HCT116 (cell line): ENCODE data around the gene NPDC1. TPM values are rescaled to one million over a fixed set of nuclear protein-coding genes. Genes with fewer than 3 reads are reported as not detected.

Experiments
- ATAC-seq: fragments of 200-7000 bp; cut with Tn5 transposase; 2 replicates; pipeline ENCODE4 v1.9.1; 2020; ENCODE audit warnings: mild to moderate bottlenecking, moderate library complexity
- BruUV-seq: library from RNA; stranded (reverse); fragments of 400-500 nt; replicated peaks from 2 replicates; lab custom pipeline; 2021; lab: Mats Ljungman, UMichigan
- CTCF ChIA-PET: fragments of 300-600 bp; sonication (Branson Sonifier 250); formaldehyde crosslinking; loops from one replicate; lab custom pipeline; 2021; ENCODE audit warnings: antibody characterized with exemption; lab: Charles Lee
- POLR2A ChIA-PET: fragments of 300-600, 350-600 bp; sonication (Branson Sonifier 250); formaldehyde crosslinking; loops from one replicate; lab custom pipeline; 2021; ENCODE audit warnings: antibody characterized with exemption; lab: Charles Lee
- RAD21 ChIA-PET, 2 experiments: fragments of 300-600 bp; sonication (Branson Sonifier 250); formaldehyde crosslinking; loops; one replicate each; lab custom pipeline; 2023; ENCODE audit warnings: low total read pairs in 2 of 2; ENCODE audit not compliant: uncharacterized antibody in 2 of 2, unreplicated experiment in 2 of 2, low non-redundant PET in 1 of 2; lab: Charles Lee
- DNase-seq: peaks from one replicate; pipeline ENCODE4 v3.0.0-alpha.2; 2010; ENCODE audit warnings: low read depth, low spot score
- H2AFZ ChIP-seq: fragments of 200-600 bp; shearing (Covaris generic), sonication (generic); 2 replicates; pipeline ENCODE4 v1.6.1; 2017; ENCODE audit warnings: low read depth, mixed run types, mixed read lengths, antibody characterized with exemption, low read length; ENCODE audit not compliant: poor library complexity, severe bottlenecking
- H3K27ac ChIP-seq: 2 replicates; pipeline ENCODE4 v1.5.1; 2012; ENCODE audit warnings: low read depth, low read length
- H3K27me3 ChIP-seq: fragments of 200-600 bp; sonication (generic); 2 replicates; pipeline ENCODE4 v1.6.1; 2016; ENCODE audit warnings: mixed run types, low read length, mixed read lengths; ENCODE audit not compliant: insufficient read depth
- H3K36me3 ChIP-seq, 2 experiments: fragments of 200-500 bp in 1 of 2; fragments of 200-600 bp in 1 of 2; sonication (Bioruptor generic) in 1 of 2; sonication (generic) in 1 of 2; 2 replicates each; pipeline versions ENCODE4 v1.5.1 to v1.6.1; 2014 to 2016; ENCODE audit warnings: low read length in 2 of 2, inconsistent platforms in 1 of 2, mixed read lengths in 1 of 2, mixed run types in 1 of 2; ENCODE audit not compliant: insufficient read depth in 2 of 2, control insufficient read depth in 1 of 2
- H3K4me1 ChIP-seq, 2 experiments: fragments of 200-600 bp in 1 of 2; sonication (generic) in 1 of 2; 2 replicates each; pipeline versions ENCODE4 v1.5.1 to v1.6.1; 2012 to 2017; ENCODE audit warnings: low read length in 2 of 2, inconsistent platforms in 1 of 2, mild to moderate bottlenecking in 1 of 2, mixed read lengths in 1 of 2, mixed run types in 1 of 2, moderate library complexity in 1 of 2; ENCODE audit not compliant: insufficient read depth in 2 of 2, control insufficient read depth in 1 of 2
- H3K4me2 ChIP-seq: fragments of 200-600 bp; sonication (generic); 2 replicates; pipeline ENCODE4 v1.6.1; 2017; ENCODE audit warnings: mixed run types, low read length, mixed read lengths
- H3K4me3 ChIP-seq, 2 experiments: fragments of 200-600 bp in 1 of 2; sonication (generic) in 1 of 2; replicated peaks in 1 of 2; 2 replicates each; pipeline ENCODE4 v1.5.1; 2011 to 2016; ENCODE audit warnings: low read length in 2 of 2, control low read depth in 1 of 2, low read depth in 1 of 2, mild to moderate bottlenecking in 1 of 2, mixed read lengths in 1 of 2, mixed run types in 1 of 2
- H3K79me2 ChIP-seq: fragments of 200-600 bp; sonication (generic); 2 replicates; pipeline ENCODE4 v1.6.1; 2017; ENCODE audit warnings: mild to moderate bottlenecking, mixed run types, low read length, moderate library complexity, mixed read lengths; ENCODE audit not compliant: insufficient read depth
- H3K9ac ChIP-seq: fragments of 200-600 bp; sonication (generic); 2 replicates; pipeline ENCODE4 v1.6.1; 2016; ENCODE audit warnings: low read length, mixed read lengths
- H3K9me2 ChIP-seq: fragments of 200-600 bp; sonication (generic), shearing (Covaris generic); 2 replicates; pipeline ENCODE4 v1.6.1; 2017; ENCODE audit warnings: mixed run types, mild to moderate bottlenecking, moderate library complexity; ENCODE audit not compliant: insufficient read depth
- H3K9me3 ChIP-seq, 2 experiments: fragments of 200-500 bp in 1 of 2; fragments of 200-600 bp in 1 of 2; sonication (Bioruptor generic) in 1 of 2; sonication (generic) in 1 of 2; 2 replicates each; pipeline ENCODE4 v1.6.1; 2014 to 2017; ENCODE audit warnings: low read length in 2 of 2, mixed read lengths in 2 of 2, inconsistent platforms in 1 of 2, low read depth in 1 of 2, mild to moderate bottlenecking in 1 of 2, mixed run types in 1 of 2, moderate library complexity in 1 of 2; ENCODE audit not compliant: control insufficient read depth in 1 of 2, insufficient read depth in 1 of 2
- H4K20me1 ChIP-seq: fragments of 200-600 bp; sonication (generic), shearing (Covaris generic); 2 replicates; pipeline ENCODE4 v1.6.1; 2017; ENCODE audit warnings: mixed run types, mild to moderate bottlenecking, moderate library complexity; ENCODE audit not compliant: insufficient read depth
- EZH2 ChIP-seq: fragments of 200-600 bp; sonication (generic); IDR thresholded peaks from 2 replicates; pipeline ENCODE4 v1.6.1; 2017; ENCODE audit warnings: antibody characterized with exemption, mixed run types
- POLR2AphosphoS5 ChIP-seq: IDR thresholded peaks from 2 replicates; pipeline ENCODE4 v1.6.1; 2011; ENCODE audit warnings: mild to moderate bottlenecking, low read depth, low read length, moderate library complexity
- SIN3A ChIP-seq: IDR thresholded peaks from 2 replicates; pipeline ENCODE4 v1.6.1; 2012; ENCODE audit warnings: low read depth
- YY1 ChIP-seq: IDR thresholded peaks from 2 replicates; pipeline ENCODE4 v1.6.1; 2011; ENCODE audit warnings: low read length, low read depth, moderate library complexity, mild to moderate bottlenecking; ENCODE audit not compliant: insufficient replicate concordance; ENCODE audit errors: extremely low read depth
- intact Hi-C: fragments of 100-400 bp; cut with micrococcal nuclease; formaldehyde crosslinking; loops from 2 replicates; pipeline ENCODE4 v1.10.0; 2022
- total RNA-seq: library from RNA; stranded (reverse); gene quantifications from one replicate; pipeline ENCODE4 v1.2.1, GENCODE V29; 2021; ENCODE audit not compliant: unreplicated experiment
- TF ChIP-seq, protein P1 (sequence below): IDR thresholded peaks from 2 replicates; pipeline ENCODE4 v1.6.1; 2012
- TF ChIP-seq, protein P2 (sequence below): IDR thresholded peaks from 2 replicates; pipeline ENCODE4 v1.6.1; 2012
- TF ChIP-seq, protein P3 (sequence below): IDR thresholded peaks from 2 replicates; pipeline ENCODE4 v1.6.1; 2012; ENCODE audit warnings: low read depth

Gene NPDC1
- total RNA-seq, 1 experiment from 2014 or later = 98.8 TPM

DNA sequence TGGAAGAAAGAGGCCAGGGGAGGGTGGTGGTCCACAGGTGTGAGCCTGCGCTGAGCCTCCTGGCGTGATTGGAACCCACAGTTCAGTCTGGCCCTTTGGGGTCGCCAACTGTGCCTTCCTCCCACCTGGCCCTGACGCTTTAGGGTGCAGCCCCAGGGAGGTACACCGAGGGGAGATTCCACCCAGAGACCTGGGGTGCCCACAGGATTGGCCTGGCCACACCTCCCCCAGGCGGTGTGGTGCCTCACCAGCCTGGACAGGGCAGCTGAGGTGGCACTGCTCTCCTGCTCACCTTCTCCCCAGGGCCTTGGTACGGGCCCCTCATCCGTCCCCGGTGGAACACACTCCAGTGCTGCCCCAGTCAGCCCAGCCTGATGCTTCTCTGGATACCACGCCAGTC, 48.6 kb downstream of the NPDC1 start:
- RAD21 ChIA-PET = no interaction called here
- Histone ChIP-seq H3K4me3 (peak overlapping the region; percentile 40 to 56; a peak in 3 of 4 replicates), H3K27ac (peak overlapping the region; percentile 95), H3K79me2 (peaks cover 19% of the 10 kb centered on the region), H4K20me1 (no peaks in the 10 kb centered on the region), H3K4me1 (peaks cover 53 to 82% of the 10 kb centered on the region in 2 experiments), H3K9me2 (no peaks in the 10 kb centered on the region), H3K9ac (peak overlapping the region; percentile 57), H2AFZ (no peak overlapping the region), H3K4me2 (peak overlapping the region; percentile 88), H3K27me3 (no peaks in the 10 kb centered on the region), H3K36me3 (peaks cover 0 to 12% of the 10 kb centered on the region in 2 experiments; a peak in 2 of 4 replicates), H3K9me3 (no peaks in the 10 kb centered on the region)
- BruUV-seq = no TSS peak
- CTCF ChIA-PET = no interaction called here
- DNase-seq = no peak
- ATAC-seq = peak; percentile 8
- intact Hi-C loops = no loop called here
- TF ChIP-seq SIN3A (no peak), POLR2AphosphoS5 (no peak), YY1 (no peak), EZH2 (no peak)
- TF ChIP-seq, protein P1, sequence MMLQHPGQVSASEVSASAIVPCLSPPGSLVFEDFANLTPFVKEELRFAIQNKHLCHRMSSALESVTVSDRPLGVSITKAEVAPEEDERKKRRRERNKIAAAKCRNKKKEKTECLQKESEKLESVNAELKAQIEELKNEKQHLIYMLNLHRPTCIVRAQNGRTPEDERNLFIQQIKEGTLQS = no peak
- TF ChIP-seq, protein P2, sequence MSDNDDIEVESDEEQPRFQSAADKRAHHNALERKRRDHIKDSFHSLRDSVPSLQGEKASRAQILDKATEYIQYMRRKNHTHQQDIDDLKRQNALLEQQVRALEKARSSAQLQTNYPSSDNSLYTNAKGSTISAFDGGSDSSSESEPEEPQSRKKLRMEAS = no peak
- TF ChIP-seq, protein P3, sequence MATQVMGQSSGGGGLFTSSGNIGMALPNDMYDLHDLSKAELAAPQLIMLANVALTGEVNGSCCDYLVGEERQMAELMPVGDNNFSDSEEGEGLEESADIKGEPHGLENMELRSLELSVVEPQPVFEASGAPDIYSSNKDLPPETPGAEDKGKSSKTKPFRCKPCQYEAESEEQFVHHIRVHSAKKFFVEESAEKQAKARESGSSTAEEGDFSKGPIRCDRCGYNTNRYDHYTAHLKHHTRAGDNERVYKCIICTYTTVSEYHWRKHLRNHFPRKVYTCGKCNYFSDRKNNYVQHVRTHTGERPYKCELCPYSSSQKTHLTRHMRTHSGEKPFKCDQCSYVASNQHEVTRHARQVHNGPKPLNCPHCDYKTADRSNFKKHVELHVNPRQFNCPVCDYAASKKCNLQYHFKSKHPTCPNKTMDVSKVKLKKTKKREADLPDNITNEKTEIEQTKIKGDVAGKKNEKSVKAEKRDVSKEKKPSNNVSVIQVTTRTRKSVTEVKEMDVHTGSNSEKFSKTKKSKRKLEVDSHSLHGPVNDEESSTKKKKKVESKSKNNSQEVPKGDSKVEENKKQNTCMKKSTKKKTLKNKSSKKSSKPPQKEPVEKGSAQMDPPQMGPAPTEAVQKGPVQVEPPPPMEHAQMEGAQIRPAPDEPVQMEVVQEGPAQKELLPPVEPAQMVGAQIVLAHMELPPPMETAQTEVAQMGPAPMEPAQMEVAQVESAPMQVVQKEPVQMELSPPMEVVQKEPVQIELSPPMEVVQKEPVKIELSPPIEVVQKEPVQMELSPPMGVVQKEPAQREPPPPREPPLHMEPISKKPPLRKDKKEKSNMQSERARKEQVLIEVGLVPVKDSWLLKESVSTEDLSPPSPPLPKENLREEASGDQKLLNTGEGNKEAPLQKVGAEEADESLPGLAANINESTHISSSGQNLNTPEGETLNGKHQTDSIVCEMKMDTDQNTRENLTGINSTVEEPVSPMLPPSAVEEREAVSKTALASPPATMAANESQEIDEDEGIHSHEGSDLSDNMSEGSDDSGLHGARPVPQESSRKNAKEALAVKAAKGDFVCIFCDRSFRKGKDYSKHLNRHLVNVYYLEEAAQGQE = no peak
- POLR2A ChIA-PET = no interaction called here
